HUES48 (cell line): ENCODE data around the gene PTPRN2.

Experiments
- H3K27ac ChIP-seq: one replicate; pipeline ENCODE4 v1.7.0; 2013; ENCODE audit warnings: low read depth, low read length, inconsistent platforms
- H3K27me3 ChIP-seq: 2 replicates; pipeline ENCODE4 v1.6.1; 2013; ENCODE audit warnings: mild to moderate bottlenecking, low read length; ENCODE audit not compliant: control insufficient read depth, insufficient read depth
- H3K36me3 ChIP-seq: 2 replicates; pipeline ENCODE4 v1.6.1; 2013; ENCODE audit warnings: low read length; ENCODE audit not compliant: control insufficient read depth, insufficient read depth
- H3K4me1 ChIP-seq: 2 replicates; pipeline ENCODE4 v1.6.1; 2013; ENCODE audit warnings: mild to moderate bottlenecking, low read length; ENCODE audit not compliant: control insufficient read depth, insufficient read depth
- H3K4me3 ChIP-seq: 2 replicates; pipeline ENCODE4 v1.5.1; 2013; ENCODE audit warnings: mild to moderate bottlenecking, low read depth, low read length
- H3K9ac ChIP-seq: 2 replicates; pipeline ENCODE4 v1.6.1; 2013; ENCODE audit warnings: mild to moderate bottlenecking, low read depth, low read length, moderate library complexity
- H3K9me3 ChIP-seq: 2 replicates; pipeline ENCODE4 v1.6.1; 2013; ENCODE audit warnings: low read length; ENCODE audit not compliant: control insufficient read depth, insufficient read depth

The PTPRN2 gene

GRCh38 chr7:157873181-157873580 lies 714.4 kb downstream of the PTPRN2 start:
- Histone ChIP-seq H3K27me3 (no peaks in the 10 kb centered on the region), H3K27ac (no peak overlapping the region), H3K9me3 (no peaks in the 10 kb centered on the region), H3K4me3 (no peak overlapping the region), H3K4me1 (no peaks in the 10 kb centered on the region), H3K9ac (no peak overlapping the region), H3K36me3 (no peaks in the 10 kb centered on the region)

GRCh38 chr7:157872447-157872846 lies 715.2 kb downstream of the PTPRN2 start:
- H3K9ac ChIP-seq, result no peak overlapping the region
- H3K36me3 ChIP-seq, result no peaks in the 10 kb centered on the region
- H3K9me3 ChIP-seq, result peaks cover 2% of the 10 kb centered on the region; the same call in 1 of the 2 replicates
- no peaks in the 10 kb centered on the region for H3K27me3 ChIP-seq
- no peaks in the 10 kb centered on the region for H3K4me1 ChIP-seq
- H3K27ac ChIP-seq, result no peak overlapping the region
- no peak overlapping the region for H3K4me3 ChIP-seq

GRCh38 chr7:157871681-157872080 lies 715.9 kb downstream of the PTPRN2 start:
- Histone ChIP-seq H3K4me3 (no peak overlapping the region), H3K27ac (no peak overlapping the region), H3K27me3 (no peaks in the 10 kb centered on the region), H3K4me1 (no peaks in the 10 kb centered on the region), H3K9me3 (peaks cover 3% of the 10 kb centered on the region; the same call in 1 of the 2 replicates), H3K36me3 (no peaks in the 10 kb centered on the region), H3K9ac (no peak overlapping the region)

GRCh38 chr7:157870644-157871290 lies 716.9 kb downstream of the PTPRN2 start:
- H3K36me3 ChIP-seq, result no peaks in the 10 kb centered on the region
- H3K9ac ChIP-seq, result no peak overlapping the region
- H3K27ac ChIP-seq, result no peak overlapping the region
- H3K4me3 ChIP-seq, result no peak overlapping the region
- no peaks in the 10 kb centered on the region for H3K27me3 ChIP-seq
- H3K4me1 ChIP-seq, result no peaks in the 10 kb centered on the region
- peaks cover 3% of the 10 kb centered on the region; the same call in 1 of the 2 replicates for H3K9me3 ChIP-seq

GRCh38 chr7:157869793-157870192 lies 717.8 kb downstream of the PTPRN2 start:
- Histone ChIP-seq H3K9me3 (peaks cover 3% of the 10 kb centered on the region; the same call in 1 of the 2 replicates), H3K9ac (no peak overlapping the region), H3K4me1 (no peaks in the 10 kb centered on the region), H3K36me3 (no peaks in the 10 kb centered on the region), H3K27ac (no peak overlapping the region), H3K27me3 (no peaks in the 10 kb centered on the region), H3K4me3 (no peak overlapping the region)

- no peaks in the 10 kb centered on the region for H3K4me1 ChIP-seq
- H3K27me3 ChIP-seq, result no peaks in the 10 kb centered on the region
- peaks cover 3% of the 10 kb centered on the region; the same call in 1 of the 2 replicates for H3K9me3 ChIP-seq
- H3K36me3 ChIP-seq, result no peaks in the 10 kb centered on the region
- no peak overlapping the region for H3K27ac ChIP-seq
- no peak overlapping the region for H3K9ac ChIP-seq
- H3K4me3 ChIP-seq, result no peak overlapping the region
These were observed 719.8 kb downstream of the PTPRN2 start for GRCh38 chr7:157867685-157868305.

- H3K9me3 ChIP-seq, result peaks cover 3% of the 10 kb centered on the region; the same call in 1 of the 2 replicates
- H3K27ac ChIP-seq, result no peak overlapping the region
- no peak overlapping the region for H3K9ac ChIP-seq
- H3K36me3 ChIP-seq, result no peaks in the 10 kb centered on the region
- H3K4me3 ChIP-seq, result no peak overlapping the region
- no peaks in the 10 kb centered on the region for H3K27me3 ChIP-seq
- H3K4me1 ChIP-seq, result no peaks in the 10 kb centered on the region
These were observed 721.2 kb downstream of the PTPRN2 start for GRCh38 chr7:157866336-157866924.

- no peaks in the 10 kb centered on the region for H3K27me3 ChIP-seq
- peaks cover 3% of the 10 kb centered on the region; the same call in 1 of the 2 replicates for H3K9me3 ChIP-seq
- no peaks in the 10 kb centered on the region for H3K4me1 ChIP-seq
- no peak overlapping the region for H3K4me3 ChIP-seq
- H3K27ac ChIP-seq, result no peak overlapping the region
- no peaks in the 10 kb centered on the region for H3K36me3 ChIP-seq
- H3K9ac ChIP-seq, result no peak overlapping the region
These were observed 722.1 kb downstream of the PTPRN2 start for GRCh38 chr7:157865351-157866165.

GRCh38 chr7:157864911-157865310 lies 722.7 kb downstream of the PTPRN2 start:
- H3K9me3 ChIP-seq, result peaks cover 3% of the 10 kb centered on the region; the same call in 1 of the 2 replicates
- H3K9ac ChIP-seq, result no peak overlapping the region

GRCh38 chr7:157863906-157864810 lies 723.5 kb downstream of the PTPRN2 start:
- Histone ChIP-seq H3K4me3 (no peak overlapping the region), H3K9me3 (peaks cover 3% of the 10 kb centered on the region; the same call in 1 of the 2 replicates), H3K27ac (no peak overlapping the region)

More at GRCh38 chr7:157864911-157865310, 722.7 kb downstream of the PTPRN2 start:
- Histone ChIP-seq H3K4me3 (no peak overlapping the region), H3K36me3 (no peaks in the 10 kb centered on the region), H3K4me1 (no peaks in the 10 kb centered on the region), H3K27me3 (no peaks in the 10 kb centered on the region), H3K27ac (no peak overlapping the region)

More at GRCh38 chr7:157863906-157864810, 723.5 kb downstream of the PTPRN2 start:
- Histone ChIP-seq H3K4me1 (no peaks in the 10 kb centered on the region), H3K27me3 (no peaks in the 10 kb centered on the region), H3K36me3 (no peaks in the 10 kb centered on the region), H3K9ac (no peak overlapping the region)
